Endothelial cell of umbilical vein (primary cell): ENCODE results near the gene USP37. TPM values are rescaled to one million over a fixed set of nuclear protein-coding genes. Genes with fewer than 3 reads are reported as not detected.

Source experiments
- BruUV-seq: library from RNA; stranded (reverse); fragments of 400-500 nt; replicated peaks from 2 replicates; lab custom pipeline; 2021; lab: Mats Ljungman, UMichigan
- CTCF ChIA-PET: fragments of 300-600, 350-600 bp; sonication (Branson Sonifier 250); formaldehyde crosslinking; loops from one replicate; lab custom pipeline; 2021; ENCODE audit warnings: antibody characterized with exemption, inconsistent platforms; lab: Charles Lee
- POLR2A ChIA-PET: fragments of 300-600, 350-600 bp; sonication (Branson Sonifier 250); formaldehyde crosslinking; loops from one replicate; lab custom pipeline; 2021; ENCODE audit warnings: antibody characterized with exemption, inconsistent platforms; lab: Charles Lee
- DNase-seq: peaks from one replicate; pipeline ENCODE4 v3.0.0-alpha.2; 2011; ENCODE audit warnings: low read depth, low spot score
- FAIRE-seq: peaks from 2 replicates; lab custom pipeline; 2011; peaks lifted over from hg19 to GRCh38; lab: Jason Lieb, UNC
- H2AFZ ChIP-seq: 2 replicates; pipeline ENCODE4 v1.6.0; 2012; ENCODE audit warnings: low read depth, low read length, control low read depth, inconsistent platforms
- H3K27ac ChIP-seq: 2 replicates; pipeline ENCODE4 v1.5.1; 2011; ENCODE audit warnings: low read depth, mild to moderate bottlenecking, control low read depth, low read length, moderate library complexity; ENCODE audit not compliant: insufficient read depth
- H3K27me3 ChIP-seq, 2 experiments: 2 replicates each; pipeline versions ENCODE4 v1.6.0 to v1.6.1; 2011; ENCODE audit warnings: low read length in 2 of 2, mixed read lengths in 1 of 2; ENCODE audit not compliant: control insufficient read depth in 2 of 2, insufficient read depth in 2 of 2
- H3K36me3 ChIP-seq, 2 experiments: 2 replicates in 1 of 2; 3 replicates in 1 of 2; pipeline ENCODE4 v1.5.1; 2011; ENCODE audit warnings: low read length in 2 of 2, mild to moderate bottlenecking in 1 of 2, moderate library complexity in 1 of 2; ENCODE audit not compliant: control insufficient read depth in 2 of 2, insufficient read depth in 2 of 2; ENCODE audit errors: extremely low read depth in 1 of 2
- H3K4me1 ChIP-seq: 3 replicates; pipeline ENCODE4 v1.5.1; 2011; ENCODE audit warnings: mild to moderate bottlenecking, low read length; ENCODE audit not compliant: control insufficient read depth, insufficient read depth; ENCODE audit errors: extremely low read depth
- H3K4me2 ChIP-seq: 2 replicates; pipeline ENCODE4 v1.6.1; 2011; ENCODE audit warnings: low read length, control low read depth, mixed read lengths; ENCODE audit not compliant: insufficient read depth
- H3K4me3 ChIP-seq, 3 experiments: fragments of 200-600 bp in 1 of 3; sonication (generic), shearing (Covaris generic) in 1 of 3; replicated peaks in 1 of 3; 2 replicates each; pipeline ENCODE4 v1.5.1; 2011 to 2016; ENCODE audit warnings: control low read depth in 3 of 3, low read length in 3 of 3, mild to moderate bottlenecking in 2 of 3, inconsistent platforms in 1 of 3, low read depth in 1 of 3, moderate library complexity in 1 of 3; ENCODE audit not compliant: insufficient read depth in 1 of 3
- H3K79me2 ChIP-seq: 2 replicates; pipeline ENCODE4 v1.6.0; 2012; ENCODE audit warnings: low read length, inconsistent platforms; ENCODE audit not compliant: control insufficient read depth, insufficient read depth
- H3K9ac ChIP-seq: replicated peaks from 2 replicates; pipeline ENCODE3; 2011; ENCODE audit warnings: low read length, control low read depth; ENCODE audit not compliant: insufficient read depth; ENCODE audit errors: extremely low read depth
- H3K9me1 ChIP-seq: replicated peaks from 3 replicates; pipeline ENCODE4 v1.6.0; 2011; ENCODE audit warnings: mild to moderate bottlenecking, low read length; ENCODE audit not compliant: control insufficient read depth, insufficient read depth; ENCODE audit errors: extremely low read depth
- H3K9me3 ChIP-seq: replicated peaks from 2 replicates; pipeline ENCODE4 v1.5.1; 2012; ENCODE audit warnings: low read length, inconsistent platforms; ENCODE audit not compliant: control insufficient read depth, insufficient read depth
- H4K20me1 ChIP-seq: replicated peaks from 2 replicates; pipeline ENCODE3; 2011; ENCODE audit warnings: mild to moderate bottlenecking, low read length; ENCODE audit not compliant: control insufficient read depth, insufficient read depth; ENCODE audit errors: extremely low read depth
- EZH2 ChIP-seq: IDR thresholded peaks from 2 replicates; pipeline ENCODE4 v1.6.1; 2012; ENCODE audit warnings: borderline replicate concordance, low read depth, mild to moderate bottlenecking, moderate library complexity, low read length, inconsistent platforms; ENCODE audit not compliant: severe bottlenecking
- FOS ChIP-seq: IDR thresholded peaks from 2 replicates; pipeline ENCODE4 v1.6.1; 2011; ENCODE audit warnings: mild to moderate bottlenecking, low read length, moderate library complexity, borderline replicate concordance; ENCODE audit not compliant: insufficient read depth
- JUN ChIP-seq: IDR thresholded peaks from 2 replicates; pipeline ENCODE4 v1.6.1; 2011; ENCODE audit warnings: borderline replicate concordance, low read depth; ENCODE audit not compliant: insufficient read length, insufficient read depth
- MAX ChIP-seq: IDR thresholded peaks from 2 replicates; pipeline ENCODE4 v1.6.1; 2011; ENCODE audit not compliant: insufficient read depth, insufficient read length
- MYC ChIP-seq: IDR thresholded peaks from one replicate; pipeline ENCODE4 v1.6.1; 2011; ENCODE audit warnings: mild to moderate bottlenecking, low read depth, low read length
- POLR2AphosphoS5 ChIP-seq: IDR thresholded peaks from 2 replicates; pipeline ENCODE4 v1.6.1; 2012; ENCODE audit warnings: low read depth, mild to moderate bottlenecking, control low read depth, low read length, moderate library complexity; ENCODE audit not compliant: insufficient read depth
- dilution Hi-C: fragments of 300-500 bp; cut with MboI; formaldehyde crosslinking; loops from one replicate; pipeline ENCODE4 v1.15.0; 2019; ENCODE audit warnings: low sequenced_read_pairs; ENCODE audit not compliant: extremely low pct_ligation_motif_present
- intact Hi-C: fragments of 100-400 bp; cut with micrococcal nuclease; formaldehyde crosslinking; loops from one replicate; pipeline ENCODE4 v1.10.0; 2022
- polyA plus RNA-seq, 4 experiments: library from polyadenylated mRNA; depleted of rRNA in 3 of 4; stranded (reverse) in 3 of 4; unstranded in 1 of 4; fragments of >200 nt; gene quantifications; 2 replicates each; pipeline versions ENCODE4 v1.2.1 to v1.2.3, GENCODE V29; 2011 to 2012; ENCODE audit warnings: missing spikeins in 1 of 4
- total RNA-seq: library from RNA; stranded (reverse); gene quantifications from 2 replicates; pipeline ENCODE4 v1.2.3, GENCODE V29; 2021

Gene USP37
- total and polyA plus RNA-seq, 2 donors (not counting 3 experiments of a cell fraction or from before 2014, with no cell fraction given): 1.9 to 14.4 TPM

- Histone ChIP-seq H3K27me3 (no peaks in the 10 kb centered on the region), H3K79me2 (no peaks in the 10 kb centered on the region), H3K4me2 (no peak overlapping the region), H3K27ac (no peak overlapping the region), H3K4me1 (no peaks in the 10 kb centered on the region), H3K4me3 (no peak overlapping the region), H3K9me3 (no peaks in the 10 kb centered on the region), H3K9me1 (no peaks in the 10 kb centered on the region), H4K20me1 (no peaks in the 10 kb centered on the region), H3K36me3 (peaks cover 2 to 6% of the 10 kb centered on the region in 2 experiments), H3K9ac (no peak overlapping the region), H2AFZ (no peak overlapping the region)
- TF ChIP-seq MAX: no peak
- no peak for TF ChIP-seq JUN
- TF ChIP-seq MYC: no peak
- TF ChIP-seq EZH2: no peak
- TF ChIP-seq POLR2AphosphoS5: no peak
- intact Hi-C loops (no loop called here), dilution Hi-C loops (no loop called here)
- ChIA-PET POLR2A (interaction anchor here (0.6 kb wide), 1 partner anchor 238 kb away, joined by 5 read pairs; no protein-coding TSS in a partner anchor), CTCF (interaction anchor here (0.9 to 1.1 kb wide), 2 partner anchors 9 to 11 kb away, joined by 3 to 4 read pairs; no protein-coding TSS in a partner anchor)
- BruUV-seq: no TSS peak
- FAIRE-seq (no peak), DNase-seq (no peak)
These were observed 88.6 kb downstream of the USP37 start for GRCh38 chr2:218479595-218479994.

- BruUV-seq: no TSS peak
- Histone ChIP-seq H3K9ac (no peak overlapping the region), H3K9me3 (no peaks in the 10 kb centered on the region), H3K4me2 (no peak overlapping the region), H2AFZ (no peak overlapping the region), H3K27ac (no peak overlapping the region), H4K20me1 (no peaks in the 10 kb centered on the region), H3K4me3 (no peak overlapping the region), H3K36me3 (peaks cover 2 to 9% of the 10 kb centered on the region in 2 experiments), H3K9me1 (no peaks in the 10 kb centered on the region), H3K27me3 (no peaks in the 10 kb centered on the region), H3K4me1 (no peaks in the 10 kb centered on the region), H3K79me2 (no peaks in the 10 kb centered on the region)
- DNase-seq (no peak), FAIRE-seq (no peak)
- ChIA-PET POLR2A (no interaction called here), CTCF (no interaction called here)
- intact Hi-C loops (no loop called here), dilution Hi-C loops (no loop called here)
- no peak for TF ChIP-seq EZH2
- no peak for TF ChIP-seq FOS
- no peak for TF ChIP-seq MYC
These were observed 89.6 kb downstream of the USP37 start for GRCh38 chr2:218478544-218478943.
